Esophagus mucosa (tissue), 1 donor: ENCODE data around the gene SUN5. TPM values are rescaled to one million over a fixed set of nuclear protein-coding genes. Genes with fewer than 3 reads are reported as not detected.
"Not testable (repeated sequence)": the region's sequence is repeated elsewhere in the genome, so short reads cannot be mapped to it uniquely, and the experiment has no call there.

Source experiments
- ATAC-seq: fragments of 200-7000 bp; cut with Tn5 transposase; one replicate; pipeline ENCODE4 v1.9.1; 2020
- total RNA-seq: library from RNA; stranded (reverse); gene quantifications from one replicate; pipeline ENCODE4 v1.2.4, GENCODE V29; 2023
- donor health status: DM: yes; HTN: yes; CAD: no.

The SUN5 gene
- total RNA-seq, 1 donor from 2014 or later, result not detected

DNA sequence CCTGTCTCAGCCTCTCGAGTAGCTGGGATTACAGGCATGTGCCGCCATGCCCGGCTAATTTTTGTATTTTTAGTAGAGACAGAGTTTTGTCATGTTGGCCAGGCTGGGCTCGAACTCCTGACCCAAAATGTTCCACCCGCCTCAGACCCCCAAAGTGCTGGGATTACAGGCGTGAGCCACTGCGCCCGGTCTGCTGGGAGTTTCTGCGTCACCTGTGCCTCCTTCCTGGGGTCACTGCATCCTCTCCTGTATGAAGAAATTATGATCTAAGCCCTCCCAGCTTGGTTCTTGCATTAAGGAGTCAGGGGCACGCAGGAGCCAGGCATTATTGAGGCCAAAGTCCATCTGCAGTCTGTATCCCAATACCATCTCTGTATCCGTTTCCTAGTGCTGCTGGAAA, 41.6 kb downstream of the SUN5 start:
- ATAC-seq, result not testable (repeated sequence)

- ATAC-seq, result no peak
Measured at GRCh38 chr20:32962053-32962452, 42.2 kb downstream of the SUN5 start.

DNA sequence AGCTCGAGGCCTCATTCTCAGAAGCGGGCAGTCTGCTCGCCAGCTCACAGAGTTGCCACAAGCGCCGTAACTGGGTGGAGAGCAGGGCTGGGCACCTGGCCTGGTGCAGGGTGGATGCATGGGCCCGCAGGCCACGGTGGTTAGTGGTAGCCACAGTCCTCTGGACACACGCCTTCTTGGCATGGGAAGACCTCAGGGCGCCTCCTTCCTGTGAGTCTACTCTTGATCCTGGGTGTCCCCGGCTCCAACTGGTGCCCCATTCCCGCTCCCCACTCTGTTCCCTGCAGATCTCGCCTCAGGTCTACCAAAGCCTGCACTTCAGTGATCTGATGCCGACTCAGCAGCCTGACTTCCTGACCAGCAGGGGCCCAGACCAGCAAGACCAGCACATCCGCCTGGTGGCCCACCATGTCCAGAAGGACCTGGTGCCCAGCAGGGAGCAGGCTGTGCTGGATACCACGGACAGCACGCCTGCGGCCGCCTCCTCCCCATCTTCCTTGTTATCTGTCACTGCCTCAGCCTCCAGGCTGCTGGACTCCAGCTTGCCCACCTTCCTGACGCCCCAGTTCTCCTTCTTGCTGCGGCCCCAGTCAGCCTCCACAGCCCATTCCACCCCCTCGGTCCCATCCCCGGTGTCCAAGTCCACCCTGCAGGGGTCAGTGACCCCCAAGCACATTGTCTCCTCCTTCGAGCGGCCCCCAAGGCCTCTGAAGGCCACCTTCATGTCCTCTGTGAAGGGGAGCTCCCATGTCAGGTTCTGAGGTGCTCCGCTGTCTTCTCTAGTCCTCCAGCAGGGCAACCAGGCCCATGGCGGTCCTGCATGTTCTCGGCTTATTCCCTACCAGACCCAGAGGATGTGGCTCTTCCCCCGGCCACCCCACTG, 43.1 kb downstream of the SUN5 start:
- no peak for ATAC-seq

DNA sequence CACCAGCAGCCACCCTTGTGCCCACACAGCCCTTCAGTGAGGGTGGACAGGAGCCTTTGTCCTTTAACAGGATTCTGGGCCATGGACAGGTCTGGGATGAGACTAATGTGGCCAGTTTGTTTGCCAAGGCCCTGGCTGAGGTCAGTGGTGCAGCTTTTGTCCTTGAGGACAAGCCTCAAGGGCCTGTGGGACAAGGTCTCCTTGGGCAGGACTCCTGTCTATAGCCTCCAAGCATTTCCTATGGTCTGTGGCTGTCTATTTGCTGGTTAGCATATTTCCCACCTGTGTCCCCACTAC, 44.1 kb downstream of the SUN5 start:
- ATAC-seq, result no peak

GRCh38 chr20:32959351-32960221, 44.6 kb downstream of the SUN5 start:
- no peak for ATAC-seq

DNA sequence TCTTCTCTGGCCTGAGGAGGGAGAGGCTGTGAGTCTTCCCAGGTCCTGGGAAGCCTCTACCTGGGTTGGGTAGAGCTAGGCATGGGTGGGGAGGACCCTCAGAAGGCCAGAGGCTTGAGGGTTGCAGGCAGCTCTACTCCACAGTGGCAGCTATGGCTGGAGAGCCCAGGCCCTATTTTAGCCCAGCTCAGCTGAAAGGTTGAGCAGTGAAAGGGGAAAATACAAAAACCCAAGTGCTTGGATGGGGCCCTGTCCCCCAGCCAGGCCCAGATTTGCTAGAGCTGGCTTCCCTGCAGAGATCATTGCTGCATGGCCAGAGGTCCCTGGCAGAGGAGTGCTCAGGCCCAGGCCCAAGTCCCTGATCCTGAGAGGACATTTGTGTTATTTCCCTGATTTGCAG, 45.7 kb downstream of the SUN5 start:
- ATAC-seq, result no peak

GRCh38 chr20:32957459-32957858, 46.8 kb downstream of the SUN5 start:
- peak; percentile 28 for ATAC-seq

- ATAC-seq, result not testable (repeated sequence)
Measured at GRCh38 chr20:32950539-32950938, 53.7 kb downstream of the SUN5 start.

DNA sequence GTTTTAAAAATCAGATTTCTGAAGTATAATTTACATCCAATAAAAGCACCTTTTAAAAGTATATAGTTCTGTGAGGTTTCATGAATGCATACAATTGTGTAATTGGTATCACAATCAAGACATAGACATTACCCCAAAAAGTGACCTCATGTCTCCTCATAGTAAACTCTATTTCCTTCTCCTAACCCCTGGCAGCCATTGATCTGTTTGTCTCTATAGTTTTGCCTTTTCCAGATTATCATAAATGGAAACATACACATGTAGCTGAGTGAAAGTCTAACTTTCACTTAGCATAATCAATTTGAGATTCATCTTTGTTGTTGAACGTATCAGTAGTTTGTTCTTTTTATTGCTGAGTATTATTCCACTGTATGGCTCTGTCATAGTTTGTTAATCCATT, 57.6 kb downstream of the SUN5 start:
- no peak for ATAC-seq

GRCh38 chr20:32945710-32946221, 58.5 kb downstream of the SUN5 start:
- ATAC-seq, result no peak

- no peak for ATAC-seq
Measured at GRCh38 chr20:32943490-32944052, 60.7 kb downstream of the SUN5 start.

DNA sequence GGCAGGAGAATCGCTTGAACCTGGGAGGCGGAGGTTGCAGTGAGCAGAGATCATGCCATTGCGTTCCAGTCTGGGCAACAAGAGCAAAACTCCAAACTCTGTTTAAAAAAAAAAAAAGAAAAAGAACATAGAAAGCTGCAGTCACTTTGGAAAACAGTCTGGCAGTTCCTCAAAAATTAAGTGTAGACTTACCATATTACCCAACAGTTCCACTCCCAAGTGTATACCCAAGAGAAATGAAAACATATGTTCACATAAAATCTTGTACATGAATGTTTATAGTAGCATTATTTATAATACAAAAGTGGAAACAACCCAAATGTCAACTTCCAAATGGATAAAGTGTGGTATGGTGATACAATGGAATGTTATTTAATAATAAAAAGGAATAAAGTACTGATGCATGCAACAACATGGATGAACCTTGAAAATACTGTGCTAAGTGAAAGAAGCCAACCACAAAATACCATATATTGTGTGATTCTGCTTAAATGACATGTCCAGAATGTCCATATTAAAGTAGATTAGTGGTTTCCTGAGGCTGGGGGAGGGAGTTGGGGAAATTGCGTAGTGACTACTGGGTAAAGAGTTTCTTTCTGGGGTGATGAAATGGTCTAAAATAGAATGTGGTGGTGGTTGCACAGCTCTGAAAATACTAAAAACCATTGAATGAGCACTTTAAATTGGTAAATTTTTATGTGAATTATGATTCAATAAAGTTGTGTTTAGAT, 62.9 kb downstream of the SUN5 start:
- ATAC-seq, result no peak

DNA sequence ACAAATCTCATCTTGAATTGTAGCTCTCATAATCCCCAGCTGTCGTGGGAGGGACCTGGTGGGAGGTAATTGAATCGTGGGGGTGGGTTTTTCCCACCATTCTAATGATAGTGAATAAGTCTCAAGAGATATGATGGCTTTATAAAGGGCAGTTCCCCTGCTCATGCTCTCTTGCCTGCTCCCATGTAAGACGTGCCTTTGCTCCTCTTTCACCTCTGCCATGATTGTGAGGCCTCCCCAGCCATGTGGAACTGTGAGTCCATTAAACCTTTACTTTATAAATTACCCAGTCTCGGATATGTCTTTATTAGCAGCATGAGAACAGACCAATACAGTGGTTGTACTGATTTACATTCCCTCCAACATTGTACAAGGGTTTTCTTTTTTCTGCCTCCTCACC, 69.7 kb downstream of the SUN5 start:
- no peak for ATAC-seq

Other genes starting within 250 kb of the SUN5 start
- 0.84 TPM for gene DNMT3B, start 242.0 kb downstream of the SUN5 start, total RNA-seq
- gene MAPRE1, start 184.5 kb downstream of the SUN5 start, total RNA-seq, result 49.2 TPM
- gene EFCAB8, start 145.5 kb downstream of the SUN5 start, total RNA-seq, result 0.48 TPM
- 2.0 TPM for gene BPIFB2, start 3.3 kb upstream of the SUN5 start, total RNA-seq
- gene BPIFB6, start 27.2 kb upstream of the SUN5 start, total RNA-seq, result not detected
- gene BPIFB3, start 49.5 kb upstream of the SUN5 start, total RNA-seq, result not detected
- gene BPIFB4, start 75.2 kb upstream of the SUN5 start, total RNA-seq, result not detected
- not detected for gene BPIFA2, start 163.7 kb upstream of the SUN5 start, total RNA-seq
- not detected for gene BPIFA3, start 212.9 kb upstream of the SUN5 start, total RNA-seq
- gene BPIFA1, start 231.6 kb upstream of the SUN5 start, total RNA-seq, result not detected